Measurements from ENCODE around the gene FAM170B.

DNA sequence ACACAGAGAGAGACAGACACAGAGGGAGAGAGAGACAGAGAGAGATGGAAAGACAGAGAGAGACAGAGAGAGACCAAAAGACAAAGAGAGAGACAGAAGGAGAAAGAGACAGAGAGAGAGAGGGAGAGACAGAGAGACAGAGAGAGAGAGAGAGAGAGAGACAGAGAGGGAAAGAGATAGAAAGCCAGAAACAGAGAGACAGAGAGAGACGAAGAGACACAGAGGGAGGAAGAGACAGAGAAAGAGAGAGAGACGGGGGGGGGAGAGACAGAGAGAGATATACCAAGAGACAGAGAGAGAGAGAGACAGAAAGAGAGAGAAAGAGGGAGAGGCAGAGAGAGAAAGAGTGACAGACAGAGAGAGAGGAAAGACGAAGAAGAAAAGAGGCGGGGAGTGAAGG lies 28.7 kb downstream of the FAM170B start:
- TF ChIP-seq, protein P1, sequence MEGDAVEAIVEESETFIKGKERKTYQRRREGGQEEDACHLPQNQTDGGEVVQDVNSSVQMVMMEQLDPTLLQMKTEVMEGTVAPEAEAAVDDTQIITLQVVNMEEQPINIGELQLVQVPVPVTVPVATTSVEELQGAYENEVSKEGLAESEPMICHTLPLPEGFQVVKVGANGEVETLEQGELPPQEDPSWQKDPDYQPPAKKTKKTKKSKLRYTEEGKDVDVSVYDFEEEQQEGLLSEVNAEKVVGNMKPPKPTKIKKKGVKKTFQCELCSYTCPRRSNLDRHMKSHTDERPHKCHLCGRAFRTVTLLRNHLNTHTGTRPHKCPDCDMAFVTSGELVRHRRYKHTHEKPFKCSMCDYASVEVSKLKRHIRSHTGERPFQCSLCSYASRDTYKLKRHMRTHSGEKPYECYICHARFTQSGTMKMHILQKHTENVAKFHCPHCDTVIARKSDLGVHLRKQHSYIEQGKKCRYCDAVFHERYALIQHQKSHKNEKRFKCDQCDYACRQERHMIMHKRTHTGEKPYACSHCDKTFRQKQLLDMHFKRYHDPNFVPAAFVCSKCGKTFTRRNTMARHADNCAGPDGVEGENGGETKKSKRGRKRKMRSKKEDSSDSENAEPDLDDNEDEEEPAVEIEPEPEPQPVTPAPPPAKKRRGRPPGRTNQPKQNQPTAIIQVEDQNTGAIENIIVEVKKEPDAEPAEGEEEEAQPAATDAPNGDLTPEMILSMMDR (IDR thresholded peaks at IDR 0.05 in 4 of 5, conservative IDR thresholded peaks at IDR 0.05 in 1 of 5), result no peak
- no peak for TF ChIP-seq POLR2A (IDR thresholded peaks at IDR 0.05)

Data from gastrocnemius medialis (tissue), 4 donors.